Aorta (tissue), 5 donors: Measurements from ENCODE around the gene DNMBP. TPM values are rescaled to one million over a fixed set of nuclear protein-coding genes. Genes with fewer than 3 reads are reported as not detected.

Experiments
- ATAC-seq: fragments of 200-7000 bp; cut with Tn5 transposase; one replicate; pipeline ENCODE4 v1.9.1; 2022; ENCODE audit warnings: moderate library complexity; ENCODE audit not compliant: low FRiP score
- DNase-seq, 2 donors: peaks; one replicate each; pipeline ENCODE4 v3.0.0-alpha.2; 2020
- H3K27ac ChIP-seq, 2 donors: one replicate each; pipeline ENCODE4 v1.5.1; 2013; ENCODE audit warnings: low read length in 2 of 2, mild to moderate bottlenecking in 2 of 2, moderate library complexity in 2 of 2, control low read depth in 1 of 2, inconsistent platforms in 1 of 2, low read depth in 1 of 2
- H3K27me3 ChIP-seq, 2 donors: one replicate each; pipeline ENCODE4 v1.6.1; 2013; ENCODE audit warnings: control low read depth in 1 of 2, low read length in 1 of 2, mild to moderate bottlenecking in 1 of 2, moderate library complexity in 1 of 2; ENCODE audit not compliant: insufficient read depth in 2 of 2, control insufficient read depth in 1 of 2
- H3K36me3 ChIP-seq, 2 donors: one replicate each; pipeline ENCODE4 v1.6.1; 2013; ENCODE audit warnings: control low read depth in 1 of 2, low read length in 1 of 2, mild to moderate bottlenecking in 1 of 2; ENCODE audit not compliant: insufficient read depth in 2 of 2, control insufficient read depth in 1 of 2
- H3K4me1 ChIP-seq, 2 donors: one replicate each; pipeline ENCODE4 v1.6.1; 2013; ENCODE audit warnings: low read length in 2 of 2, control low read depth in 1 of 2, mild to moderate bottlenecking in 1 of 2, moderate library complexity in 1 of 2; ENCODE audit not compliant: insufficient read depth in 2 of 2, control insufficient read depth in 1 of 2
- H3K4me3 ChIP-seq, 2 donors: one replicate each; pipeline ENCODE4 v1.5.1; 2013; ENCODE audit warnings: low read length in 2 of 2, control low read depth in 1 of 2, mild to moderate bottlenecking in 1 of 2
- H3K9me3 ChIP-seq: one replicate; pipeline ENCODE4 v1.6.1; 2013; ENCODE audit warnings: mild to moderate bottlenecking, low read length; ENCODE audit not compliant: control insufficient read depth
- WGBS, 2 donors: extraction: QIAGEN DNeasy Blood & Tissue Kit; methylation state at CpG; one replicate each; pipeline ENCODE4 v1.1.7; 2013; 5-methylcytosine and 5-hydroxymethylcytosine counted together
- intact Hi-C, 2 donors: fragments of 100-400 bp; cut with DNase I; formaldehyde crosslinking; loops; one replicate each; pipeline versions ENCODE4 v1.14.2 to v1.15.0; 2022
- polyA plus RNA-seq, 2 donors: library from polyadenylated mRNA; stranded (reverse); fragments of 200-250 nt; gene quantifications; one replicate each; pipeline ENCODE4 v1.2.3, GENCODE V29; 2013
- total RNA-seq, 2 donors: library from RNA; stranded (reverse); fragmentation: NEBNext Ultra II Directional; extraction: Animal tissue kit (Norgen Biotek cat#: 25700); gene quantifications; one replicate each; pipeline ENCODE4 v1.2.1, GENCODE V29; 2021
- donor health status: healthy with polysubstance abuse.
- donor health status: Bipolar disorder and iron deficiency.
- donor health status: DM: no; HTN: no; CAD: no.
- donor health status: DM: no; HTN: no; CAD: no.
- donor health status: DM: yes; HTN: yes; CAD: no.

DNMBP gene
- total and polyA plus RNA-seq, 4 donors, result 5.5 to 23.9 (median 11.1) TPM

DNA sequence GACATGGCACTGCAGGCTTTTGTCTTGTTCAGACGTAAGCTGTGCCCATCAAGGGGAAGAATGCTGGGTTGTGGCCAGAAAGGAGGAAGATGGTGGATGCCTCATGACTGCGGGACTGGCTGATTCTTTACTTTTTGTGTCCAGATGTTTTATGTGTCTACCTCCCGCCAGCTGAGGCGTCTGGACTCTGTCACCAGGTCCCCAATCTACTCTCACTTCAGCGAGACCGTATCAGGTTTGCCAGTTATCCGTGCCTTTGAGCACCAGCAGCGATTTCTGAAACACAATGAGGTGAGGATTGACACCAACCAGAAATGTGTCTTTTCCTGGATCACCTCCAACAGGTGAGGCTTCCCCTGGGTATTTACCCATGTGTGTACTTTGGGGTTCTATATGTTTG lies 173.8 kb downstream of the DNMBP start:
- no peak overlapping the region for H3K4me3 ChIP-seq
- H3K4me1 ChIP-seq, result no peaks in the 10 kb centered on the region
- intact Hi-C loops, result no loop called here
- H3K27ac ChIP-seq, result no peak overlapping the region
- H3K27me3 ChIP-seq, result no peaks in the 10 kb centered on the region
- DNase-seq (no peak), ATAC-seq (no peak)
- no peaks in the 10 kb centered on the region for H3K36me3 ChIP-seq
- WGBS, 2 donors, result 74 to 78% methylated on average over 8 of the region's 8 CpGs
- H3K9me3 ChIP-seq, result no peaks in the 10 kb centered on the region

DNA sequence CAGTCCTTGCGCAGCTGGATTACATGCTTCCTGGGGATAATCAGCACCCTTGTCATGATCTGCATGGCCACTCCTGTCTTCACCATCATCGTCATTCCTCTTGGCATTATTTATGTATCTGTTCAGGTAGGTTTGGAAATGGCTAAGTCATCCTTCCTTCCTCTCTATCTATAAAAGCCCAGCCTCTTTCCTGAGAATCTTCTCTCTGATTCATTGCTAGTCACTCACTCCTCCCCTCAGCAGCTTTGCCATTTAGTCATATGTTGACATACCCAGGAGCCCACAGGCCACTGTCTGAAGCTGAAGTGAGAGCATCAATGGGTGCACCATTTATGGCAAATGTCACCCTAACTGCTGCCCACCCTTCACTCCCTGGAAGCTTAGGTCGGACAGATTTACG lies 175.3 kb downstream of the DNMBP start:
- intact Hi-C loops, result no loop called here
- no peaks in the 10 kb centered on the region for H3K36me3 ChIP-seq
- no peaks in the 10 kb centered on the region for H3K4me1 ChIP-seq
- H3K4me3 ChIP-seq, result no peak overlapping the region
- no peaks in the 10 kb centered on the region for H3K9me3 ChIP-seq
- DNase-seq (no peak), ATAC-seq (no peak)
- H3K27ac ChIP-seq, result no peak overlapping the region
- WGBS, 2 donors, result 82 to 85% methylated on average over 4 of the region's 4 CpGs
- H3K27me3 ChIP-seq, result no peaks in the 10 kb centered on the region

DNA sequence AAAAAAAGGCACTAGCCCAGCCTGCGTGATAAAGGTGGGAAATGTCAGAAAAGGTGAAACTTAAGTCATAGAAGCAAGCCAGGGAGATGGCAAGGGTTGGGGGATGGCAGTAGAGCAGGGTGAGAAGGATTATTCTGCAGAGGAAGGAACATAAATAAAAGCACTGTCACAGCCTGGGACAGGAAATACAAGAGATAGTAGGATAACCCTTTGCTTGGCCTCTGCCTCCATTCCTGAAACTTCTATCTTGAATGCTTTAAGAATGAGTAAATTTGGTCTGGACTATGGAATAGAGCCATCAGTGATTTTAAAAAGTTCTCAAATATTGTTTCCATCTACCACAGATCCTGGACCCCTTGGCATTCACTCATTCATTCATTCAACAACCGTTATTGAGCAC lies 177.3 kb downstream of the DNMBP start:
- H3K27me3 ChIP-seq, result no peaks in the 10 kb centered on the region
- no peak for ATAC-seq
- H3K36me3 ChIP-seq, result no peaks in the 10 kb centered on the region
- no peaks in the 10 kb centered on the region for H3K4me1 ChIP-seq
- H3K4me3 ChIP-seq, result no peak overlapping the region
- H3K9me3 ChIP-seq, result no peaks in the 10 kb centered on the region
- intact Hi-C loops, result no loop called here
- no peak for DNase-seq
- H3K27ac ChIP-seq, result no peak overlapping the region
- WGBS, 2 donors, result 72 to 83% methylated on average over 2 of the region's 2 CpGs

DNA sequence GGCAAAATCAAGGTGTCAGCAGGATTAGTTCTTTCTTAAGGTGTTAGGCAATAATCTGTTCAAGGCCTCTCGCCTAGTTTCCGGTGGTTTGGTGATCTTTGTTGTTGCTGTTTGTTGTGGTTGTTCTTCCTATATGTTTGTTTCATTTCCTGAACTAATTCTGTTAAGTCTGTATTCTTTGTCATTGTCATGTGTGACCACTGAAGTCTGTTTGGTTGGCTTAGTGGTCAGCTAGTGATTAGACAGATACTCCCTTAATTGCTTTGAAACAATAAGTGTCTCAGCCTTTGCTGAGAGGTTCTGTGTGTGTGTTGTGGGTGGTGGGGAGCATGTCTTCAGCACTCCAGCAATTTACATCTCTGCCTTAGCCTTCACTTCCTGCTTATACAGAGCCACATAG lies 181.3 kb downstream of the DNMBP start:
- no peak for DNase-seq
- intact Hi-C loops, result no loop called here
- 80 to 89% methylated on average over 2 of the region's 2 CpGs for WGBS, 2 donors
- Histone ChIP-seq H3K4me1 (no peaks in the 10 kb centered on the region), H3K27ac (no peak overlapping the region), H3K36me3 (no peaks in the 10 kb centered on the region), H3K4me3 (no peak overlapping the region), H3K9me3 (no peaks in the 10 kb centered on the region), H3K27me3 (no peaks in the 10 kb centered on the region)
- no peak for ATAC-seq

DNA sequence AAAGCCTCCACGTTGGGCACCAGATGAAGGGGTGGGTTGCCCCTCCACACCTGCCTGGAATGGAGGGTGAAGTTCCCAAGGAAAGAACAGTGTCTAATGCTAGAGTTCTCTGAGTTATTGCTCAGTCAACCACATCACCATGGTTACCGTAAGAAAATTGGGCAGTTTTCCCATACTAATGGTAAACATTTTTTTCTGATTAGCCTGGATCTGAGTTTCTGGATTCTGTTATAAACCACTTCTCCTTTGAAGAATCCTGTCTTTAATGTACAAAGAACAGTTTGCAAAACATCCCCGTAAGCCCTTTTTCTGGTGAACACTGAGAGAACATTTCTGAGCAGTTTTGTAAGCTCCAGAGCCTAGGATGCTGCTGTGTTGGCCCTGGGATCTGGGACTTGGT lies 181.8 kb downstream of the DNMBP start:
- WGBS, 2 donors, result 83 to 87% methylated on average over 3 of the region's 3 CpGs
- ATAC-seq (no peak), DNase-seq (no peak)
- intact Hi-C loops, result no loop called here
- no peak overlapping the region for H3K27ac ChIP-seq
- no peak overlapping the region for H3K4me3 ChIP-seq
- H3K4me1 ChIP-seq, result no peaks in the 10 kb centered on the region
- no peaks in the 10 kb centered on the region for H3K9me3 ChIP-seq
- no peaks in the 10 kb centered on the region for H3K36me3 ChIP-seq
- H3K27me3 ChIP-seq, result no peaks in the 10 kb centered on the region

Other genes with a start within 250 kb of the DNMBP start
- gene ABCC2, start 227.3 kb downstream of the DNMBP start, total RNA-seq, result 1 to 10 TPM; 2.8 to 4.5 TPM
- gene ABCC2, start 227.3 kb downstream of the DNMBP start, polyA plus RNA-seq, result 1 to 10 TPM in 1 of 2 donors, under 1 TPM in 1; 0.33 to 2.5 TPM
- gene CPN1, start 71.9 kb upstream of the DNMBP start, total RNA-seq, result not detected
- not detected for gene CPN1, start 71.9 kb upstream of the DNMBP start, polyA plus RNA-seq
- gene ERLIN1, start 176.1 kb upstream of the DNMBP start, total RNA-seq, result 10 to 100 TPM; 12.5 to 20.7 TPM
- 1 to 10 TPM; 5.9 to 7.2 TPM for gene ERLIN1, start 176.1 kb upstream of the DNMBP start, polyA plus RNA-seq
- 10 to 100 TPM; 17.3 to 21.6 TPM for gene CHUK, start 219.6 kb upstream of the DNMBP start, total RNA-seq
- 10 to 100 TPM in 1 of 2 donors, 1 to 10 TPM in 1; 9.0 to 17.8 TPM for gene CHUK, start 219.6 kb upstream of the DNMBP start, polyA plus RNA-seq